NCI-H82 treated with DMSO at 0.1 percent for 48 hours (cell line): ENCODE measurements around the gene ABCC9.
"Not testable (repeated sequence)": the region's sequence is repeated elsewhere in the genome, so short reads cannot be mapped to it uniquely, and the experiment has no call there.

Source experiments
- DNase-seq: peaks from one replicate; lab custom pipeline; 2025; ENCODE audit not compliant: unreplicated experiment; lab: John Stamatoyannopoulos, UW

Gene ABCC9

GRCh38 chr12:21934173-21934572 lies 7.1 kb downstream of the ABCC9 start:
- no peak for DNase-seq

GRCh38 chr12:21933656-21934055 lies 7.6 kb downstream of the ABCC9 start:
- DNase-seq: no peak

- not testable (repeated sequence) for DNase-seq
Observed at GRCh38 chr12:21929972-21930371, 11.3 kb downstream of the ABCC9 start.

GRCh38 chr12:21925296-21925913 lies 15.8 kb downstream of the ABCC9 start:
- no peak for DNase-seq

- DNase-seq: no peak
Observed at GRCh38 chr12:21921436-21921835, 19.8 kb downstream of the ABCC9 start.

- no peak for DNase-seq
Observed at GRCh38 chr12:21918456-21918855, 22.8 kb downstream of the ABCC9 start.

- DNase-seq: no peak
Observed at GRCh38 chr12:21913823-21914222, 27.4 kb downstream of the ABCC9 start.

GRCh38 chr12:21912318-21912717 lies 28.9 kb downstream of the ABCC9 start:
- no peak for DNase-seq

- DNase-seq: no peak
Observed at GRCh38 chr12:21911832-21912231, 29.4 kb downstream of the ABCC9 start.

- DNase-seq: no peak
Observed at GRCh38 chr12:21910657-21911056, 30.6 kb downstream of the ABCC9 start.

- no peak for DNase-seq
Observed at GRCh38 chr12:21907948-21908837, 33.0 kb downstream of the ABCC9 start.

GRCh38 chr12:21906919-21907493 lies 34.2 kb downstream of the ABCC9 start:
- no peak for DNase-seq

GRCh38 chr12:21899532-21899931 lies 41.7 kb downstream of the ABCC9 start:
- DNase-seq: not testable (repeated sequence)

GRCh38 chr12:21895651-21896050 lies 45.6 kb downstream of the ABCC9 start:
- no peak for DNase-seq

- DNase-seq: no peak
Observed at GRCh38 chr12:21894792-21895595, 46.2 kb downstream of the ABCC9 start.

GRCh38 chr12:21893924-21894323 lies 47.3 kb downstream of the ABCC9 start:
- DNase-seq: no peak

- no peak for DNase-seq
Observed at GRCh38 chr12:21892341-21892740, 48.9 kb downstream of the ABCC9 start.

- no peak for DNase-seq
Observed at GRCh38 chr12:21891751-21892217, 49.4 kb downstream of the ABCC9 start.

GRCh38 chr12:21888276-21888863 lies 52.9 kb downstream of the ABCC9 start:
- no peak for DNase-seq

GRCh38 chr12:21884936-21885335 lies 56.3 kb downstream of the ABCC9 start:
- DNase-seq: no peak

- no peak for DNase-seq
Observed at GRCh38 chr12:21882635-21883034, 58.6 kb downstream of the ABCC9 start.
